GM19438 (cell line): ENCODE measurements around the gene ANKRD44.
A peak's percentile ranks its signal among the peaks of the same experiment; 100 is the strongest.
"Not testable (repeated sequence)": the region's sequence is repeated elsewhere in the genome, so short reads cannot be mapped to it uniquely, and the experiment has no call there.

ENCODE experiments used
- ATAC-seq: cut with Tn5 transposase; IDR thresholded peaks from one replicate; pipeline ENCODE4 v1.9.1; 2021; ENCODE audit warnings: low read depth; ENCODE audit not compliant: unreplicated experiment

The ANKRD44 gene

DNA sequence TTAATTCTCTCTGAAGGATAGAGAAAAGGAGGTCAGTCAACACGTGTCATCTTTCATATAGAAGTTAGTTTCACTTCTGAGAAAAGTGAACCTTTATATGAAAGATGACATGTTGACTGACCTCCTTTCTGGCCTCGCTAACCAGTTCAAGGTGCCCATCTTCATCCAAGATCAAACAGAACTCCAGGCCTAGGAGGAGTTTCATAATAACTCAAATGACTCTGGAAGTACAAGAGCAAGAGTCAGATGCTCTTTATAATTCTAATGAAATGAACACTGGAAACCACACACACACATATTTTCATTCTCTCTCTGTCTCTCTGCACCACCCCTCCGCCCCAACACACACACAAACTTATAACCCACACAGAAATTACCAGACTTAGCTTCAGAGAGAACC, 16.3 kb downstream of the ANKRD44 start:
- ATAC-seq = no peak

- no peak for ATAC-seq
These were observed 17.1 kb downstream of the ANKRD44 start for GRCh38 chr2:197293252-197294007.

- ATAC-seq = peak; percentile 37
These were observed 18.0 kb downstream of the ANKRD44 start for GRCh38 chr2:197292619-197293018.

DNA sequence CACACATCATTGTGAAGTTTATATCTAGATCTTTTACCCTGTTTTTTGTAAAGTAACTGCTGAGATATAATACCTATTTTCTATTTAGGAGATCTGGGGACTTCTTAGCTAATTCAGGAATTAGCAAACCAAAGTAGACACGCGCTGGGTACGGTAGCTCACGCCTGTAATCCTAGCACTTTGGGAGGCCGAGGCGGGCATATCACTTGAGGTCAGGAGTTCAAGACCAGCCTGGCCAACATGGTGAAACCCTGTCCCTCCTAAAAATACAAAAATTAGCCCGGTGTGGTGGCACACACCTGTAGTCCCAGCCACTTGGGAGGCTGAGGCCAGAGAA, 23.0 kb downstream of the ANKRD44 start:
- not testable (repeated sequence) for ATAC-seq

GRCh38 chr2:197286805-197287595, 23.6 kb downstream of the ANKRD44 start:
- ATAC-seq = peak; percentile 81

GRCh38 chr2:197285361-197285760, 25.2 kb downstream of the ANKRD44 start:
- ATAC-seq = no peak

GRCh38 chr2:197284956-197285355, 25.6 kb downstream of the ANKRD44 start:
- ATAC-seq = no peak

- no peak for ATAC-seq
These were observed 29.2 kb downstream of the ANKRD44 start for GRCh38 chr2:197281421-197281820.

GRCh38 chr2:197280015-197280702, 30.4 kb downstream of the ANKRD44 start:
- peak; percentile 63 for ATAC-seq

GRCh38 chr2:197278799-197279763, 31.5 kb downstream of the ANKRD44 start:
- ATAC-seq = no peak

GRCh38 chr2:197277794-197278193, 32.8 kb downstream of the ANKRD44 start:
- no peak for ATAC-seq

- ATAC-seq = no peak
These were observed 34.4 kb downstream of the ANKRD44 start for GRCh38 chr2:197276156-197276555.

- no peak for ATAC-seq
These were observed 35.6 kb downstream of the ANKRD44 start for GRCh38 chr2:197274937-197275336.

DNA sequence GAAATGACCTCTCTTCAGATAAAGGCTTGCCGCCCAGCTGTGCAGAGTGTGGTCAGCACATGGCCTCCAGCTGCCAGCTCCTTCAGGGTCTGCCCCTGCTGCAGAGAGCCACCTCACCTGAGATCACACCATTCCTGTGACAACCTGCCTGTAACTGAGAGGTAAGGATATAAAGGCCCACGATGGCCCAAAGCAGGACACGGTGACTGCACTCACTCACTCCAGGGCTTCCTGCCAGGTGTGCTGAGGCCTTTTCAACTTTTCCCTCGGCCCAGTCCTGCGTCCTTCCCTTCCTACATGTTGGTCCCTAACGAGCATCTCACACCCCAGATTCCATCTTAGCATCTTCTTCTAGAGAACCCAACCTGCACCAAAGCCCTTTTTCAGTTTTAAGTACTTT, 36.2 kb downstream of the ANKRD44 start:
- ATAC-seq = no peak

DNA sequence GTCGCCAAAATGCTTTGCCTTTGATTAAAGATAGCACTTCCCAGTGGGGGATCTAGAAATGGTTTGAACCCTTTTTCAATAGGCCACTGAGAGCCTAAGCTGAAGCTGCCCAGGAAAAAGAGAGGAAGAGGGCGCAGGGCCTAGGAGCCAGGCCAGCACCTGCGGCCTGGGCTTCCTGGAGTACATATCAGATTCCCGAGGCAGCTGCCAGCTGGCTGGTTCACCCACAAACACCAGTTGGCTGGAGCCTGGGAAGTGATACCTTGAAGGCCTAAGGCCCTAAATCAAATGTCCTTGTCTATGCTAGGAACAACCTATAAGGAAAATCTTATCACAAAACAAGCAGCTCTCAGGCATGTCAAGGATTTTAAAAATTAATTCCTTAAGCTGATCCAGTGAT, 37.1 kb downstream of the ANKRD44 start:
- ATAC-seq = no peak

GRCh38 chr2:197270601-197271000, 40.0 kb downstream of the ANKRD44 start:
- ATAC-seq = no peak

GRCh38 chr2:197269815-197270214, 40.8 kb downstream of the ANKRD44 start:
- no peak for ATAC-seq

DNA sequence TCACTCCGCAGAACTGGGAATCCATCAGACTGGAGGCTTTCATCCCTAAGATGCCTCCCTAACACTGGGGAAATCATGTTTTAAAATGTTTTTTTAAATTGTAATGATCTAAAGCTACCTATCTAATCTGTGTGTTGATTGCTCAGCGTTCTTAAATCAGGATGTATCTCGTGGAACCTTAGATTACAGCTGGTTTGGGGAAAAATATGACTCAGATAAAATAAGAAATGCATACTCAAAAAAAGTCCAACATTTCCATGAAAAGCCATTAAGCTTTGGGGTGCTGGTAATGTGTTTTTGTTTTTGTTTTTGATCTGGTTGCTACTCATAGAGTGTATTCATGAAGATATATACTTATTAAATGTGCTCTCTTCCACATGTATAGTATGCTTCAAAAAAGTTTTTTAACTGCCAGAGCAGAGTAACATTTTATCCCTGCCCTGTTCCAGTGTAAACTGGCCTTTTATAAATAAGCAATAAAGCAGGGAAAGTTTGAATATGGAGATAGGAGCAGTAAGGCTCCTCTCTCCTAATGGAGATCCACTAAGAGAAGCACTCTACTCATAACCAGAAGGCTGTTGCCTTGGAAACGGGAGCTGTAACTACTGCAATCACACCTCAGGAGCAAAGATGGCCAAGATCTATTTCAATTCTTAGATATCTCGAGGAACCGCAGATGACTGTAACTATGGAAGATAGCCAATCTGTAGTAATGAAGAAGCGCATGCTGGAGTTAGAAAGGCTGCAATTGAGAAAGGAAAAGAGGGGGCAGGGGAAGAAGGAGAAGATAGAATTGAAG, 41.6 kb downstream of the ANKRD44 start:
- no peak for ATAC-seq

GRCh38 chr2:197266477-197266876, 44.1 kb downstream of the ANKRD44 start:
- no peak for ATAC-seq

DNA sequence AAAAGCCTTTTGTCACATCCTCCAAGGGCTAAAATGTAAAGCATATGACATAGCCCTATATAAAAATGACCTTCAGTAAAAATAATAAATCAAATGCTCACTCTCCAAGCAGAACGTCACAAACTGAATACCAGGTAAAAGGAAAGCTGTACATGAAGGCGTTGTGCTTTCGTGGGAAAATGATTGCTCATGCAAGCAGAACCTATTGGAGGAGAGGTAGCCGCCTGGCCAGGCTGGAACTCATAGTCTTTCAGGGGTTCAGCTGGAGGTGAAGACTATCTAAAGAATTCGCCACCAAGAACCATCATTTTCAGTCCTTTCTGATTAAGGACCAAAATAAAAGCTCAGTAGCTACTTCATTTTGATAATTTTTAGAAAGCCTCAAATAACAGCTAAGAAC, 44.7 kb downstream of the ANKRD44 start:
- no peak for ATAC-seq
